ENCODE data around the gene SLC25A3.
A peak's percentile ranks its signal among the peaks of the same experiment; 100 is the strongest.
"Not testable (repeated sequence)": the region's sequence is repeated elsewhere in the genome, so short reads cannot be mapped to it uniquely, and the experiment has no call there.

SLC25A3 gene

GRCh38 chr12:98592825-98593322, 612 bp upstream of the SLC25A3 start:
- Histone ChIP-seq H3K9ac (ENCODE audit: low read depth in 1 of 2, low read length in 2 of 2) (peak overlapping the region; percentile 73 to 89), H3K4me1 (ENCODE audit: control insufficient read depth in 2 of 2, insufficient read depth in 2 of 2, low read length in 2 of 2) (peaks cover 11 to 13% of the 10 kb centered on the region in 2 donors), H3K36me3 (ENCODE audit: control insufficient read depth in 2 of 2, insufficient read depth in 2 of 2, low read length in 2 of 2) (peaks cover 4 to 17% of the 10 kb centered on the region in 2 donors), H3K27me3 (ENCODE audit: control insufficient read depth in 2 of 2, insufficient read depth in 2 of 2, low read length in 2 of 2) (no peaks in the 10 kb centered on the region), H3K27ac (ENCODE audit: low read depth in 2 of 2, low read length in 2 of 2) (peak overlapping the region; percentile 96 to 98), H3K4me3 (ENCODE audit: low read length in 2 of 2) (peak overlapping the region; percentile 77 to 96), H3K9me3 (ENCODE audit: control insufficient read depth in 2 of 2, low read length in 2 of 2) (no peaks in the 10 kb centered on the region)

- Histone ChIP-seq H3K4me1 (ENCODE audit: control insufficient read depth in 2 of 2, insufficient read depth in 2 of 2, low read length in 2 of 2) (peaks cover 11 to 13% of the 10 kb centered on the region in 2 donors), H3K9ac (ENCODE audit: low read depth in 1 of 2, low read length in 2 of 2) (peak overlapping the region; percentile 97 to 98), H3K27ac (ENCODE audit: low read depth in 2 of 2, low read length in 2 of 2) (peak overlapping the region; percentile 96 to 98), H3K36me3 (ENCODE audit: control insufficient read depth in 2 of 2, insufficient read depth in 2 of 2, low read length in 2 of 2) (peaks cover 14 to 27% of the 10 kb centered on the region in 2 donors), H3K9me3 (ENCODE audit: control insufficient read depth in 2 of 2, low read length in 2 of 2) (no peaks in the 10 kb centered on the region), H3K4me3 (ENCODE audit: low read length in 2 of 2) (peak overlapping the region; percentile 96), H3K27me3 (ENCODE audit: control insufficient read depth in 2 of 2, insufficient read depth in 2 of 2, low read length in 2 of 2) (no peaks in the 10 kb centered on the region)
Measured at GRCh38 chr12:98594050-98594835, 757 bp downstream of the SLC25A3 start.

GRCh38 chr12:98595243-98595988, 1.9 kb downstream of the SLC25A3 start:
- H3K27ac ChIP-seq (ENCODE audit: low read depth in 2 of 2, low read length in 2 of 2), result no peak overlapping the region

GRCh38 chr12:98597313-98597712, 3.8 kb downstream of the SLC25A3 start:
- not testable (repeated sequence) for H3K27me3 ChIP-seq (ENCODE audit: control insufficient read depth in 2 of 2, insufficient read depth in 2 of 2, low read length in 2 of 2); H3K9ac ChIP-seq (ENCODE audit: low read depth in 1 of 2, low read length in 2 of 2); H3K9me3 ChIP-seq (ENCODE audit: control insufficient read depth in 2 of 2, low read length in 2 of 2); H3K4me3 ChIP-seq (ENCODE audit: low read length in 2 of 2); H3K27ac ChIP-seq (ENCODE audit: low read depth in 2 of 2, low read length in 2 of 2)
- Histone ChIP-seq H3K4me1 (ENCODE audit: control insufficient read depth in 2 of 2, insufficient read depth in 2 of 2, low read length in 2 of 2) (peaks cover 11 to 13% of the 10 kb centered on the region in 2 donors), H3K36me3 (ENCODE audit: control insufficient read depth in 2 of 2, insufficient read depth in 2 of 2, low read length in 2 of 2) (peaks cover 43 to 55% of the 10 kb centered on the region in 2 donors)

More at GRCh38 chr12:98595243-98595988, 1.9 kb downstream of the SLC25A3 start:
- Histone ChIP-seq H3K4me1 (ENCODE audit: control insufficient read depth in 2 of 2, insufficient read depth in 2 of 2, low read length in 2 of 2) (peaks cover 11 to 13% of the 10 kb centered on the region in 2 donors), H3K9me3 (ENCODE audit: control insufficient read depth in 2 of 2, low read length in 2 of 2) (no peaks in the 10 kb centered on the region), H3K4me3 (ENCODE audit: low read length in 2 of 2) (peak overlapping the region; percentile 96), H3K27me3 (ENCODE audit: control insufficient read depth in 2 of 2, insufficient read depth in 2 of 2, low read length in 2 of 2) (no peaks in the 10 kb centered on the region), H3K9ac (ENCODE audit: low read depth in 1 of 2, low read length in 2 of 2) (peak overlapping the region; percentile 97 to 98), H3K36me3 (ENCODE audit: control insufficient read depth in 2 of 2, insufficient read depth in 2 of 2, low read length in 2 of 2) (peaks cover 24 to 37% of the 10 kb centered on the region in 2 donors)

- no peak overlapping the region for H3K9ac ChIP-seq (ENCODE audit: low read depth in 1 of 2, low read length in 2 of 2)
- no peak overlapping the region for H3K4me3 ChIP-seq (ENCODE audit: low read length in 2 of 2)
- no peak overlapping the region for H3K27ac ChIP-seq (ENCODE audit: low read depth in 2 of 2, low read length in 2 of 2)
- H3K9me3 ChIP-seq (ENCODE audit: control insufficient read depth in 2 of 2, low read length in 2 of 2), result no peaks in the 10 kb centered on the region
- H3K27me3 ChIP-seq (ENCODE audit: control insufficient read depth in 2 of 2, insufficient read depth in 2 of 2, low read length in 2 of 2), result no peaks in the 10 kb centered on the region
- H3K4me1 ChIP-seq (ENCODE audit: control insufficient read depth in 2 of 2, insufficient read depth in 2 of 2, low read length in 2 of 2), result no peaks in the 10 kb centered on the region
- peaks cover 56 to 61% of the 10 kb centered on the region in 2 donors for H3K36me3 ChIP-seq (ENCODE audit: control insufficient read depth in 2 of 2, insufficient read depth in 2 of 2, low read length in 2 of 2)
Measured at GRCh38 chr12:98601924-98602323, 8.4 kb downstream of the SLC25A3 start.

- Histone ChIP-seq H3K9ac (ENCODE audit: low read depth in 1 of 2, low read length in 2 of 2) (no peak overlapping the region), H3K36me3 (ENCODE audit: control insufficient read depth in 2 of 2, insufficient read depth in 2 of 2, low read length in 2 of 2) (peaks cover 23 to 27% of the 10 kb centered on the region in 2 donors), H3K4me1 (ENCODE audit: control insufficient read depth in 2 of 2, insufficient read depth in 2 of 2, low read length in 2 of 2) (no peaks in the 10 kb centered on the region), H3K27ac (ENCODE audit: low read depth in 2 of 2, low read length in 2 of 2) (no peak overlapping the region), H3K27me3 (ENCODE audit: control insufficient read depth in 2 of 2, insufficient read depth in 2 of 2, low read length in 2 of 2) (no peaks in the 10 kb centered on the region), H3K4me3 (ENCODE audit: low read length in 2 of 2) (no peak overlapping the region), H3K9me3 (ENCODE audit: control insufficient read depth in 2 of 2, low read length in 2 of 2) (no peaks in the 10 kb centered on the region)
Measured at GRCh38 chr12:98606359-98606988, 13.0 kb downstream of the SLC25A3 start.

- H3K4me3 ChIP-seq (ENCODE audit: low read length in 2 of 2), result no peak overlapping the region
Measured at GRCh38 chr12:98610596-98610995, 17.1 kb downstream of the SLC25A3 start.

GRCh38 chr12:98612696-98613334, 19.3 kb downstream of the SLC25A3 start:
- H3K27ac ChIP-seq (ENCODE audit: low read depth in 2 of 2, low read length in 2 of 2), result no peak overlapping the region
- H3K9ac ChIP-seq (ENCODE audit: low read depth in 1 of 2, low read length in 2 of 2), result no peak overlapping the region
- no peaks in the 10 kb centered on the region for H3K36me3 ChIP-seq (ENCODE audit: control insufficient read depth in 2 of 2, insufficient read depth in 2 of 2, low read length in 2 of 2)
- H3K4me1 ChIP-seq (ENCODE audit: control insufficient read depth in 2 of 2, insufficient read depth in 2 of 2, low read length in 2 of 2), result no peaks in the 10 kb centered on the region
- no peak overlapping the region for H3K4me3 ChIP-seq (ENCODE audit: low read length in 2 of 2)
- no peaks in the 10 kb centered on the region for H3K27me3 ChIP-seq (ENCODE audit: control insufficient read depth in 2 of 2, insufficient read depth in 2 of 2, low read length in 2 of 2)
- no peaks in the 10 kb centered on the region for H3K9me3 ChIP-seq (ENCODE audit: control insufficient read depth in 2 of 2, low read length in 2 of 2)

More at GRCh38 chr12:98610596-98610995, 17.1 kb downstream of the SLC25A3 start:
- H3K27ac ChIP-seq (ENCODE audit: low read depth in 2 of 2, low read length in 2 of 2), result no peak overlapping the region
- no peak overlapping the region for H3K9ac ChIP-seq (ENCODE audit: low read depth in 1 of 2, low read length in 2 of 2)
- H3K4me1 ChIP-seq (ENCODE audit: control insufficient read depth in 2 of 2, insufficient read depth in 2 of 2, low read length in 2 of 2), result no peaks in the 10 kb centered on the region
- H3K27me3 ChIP-seq (ENCODE audit: control insufficient read depth in 2 of 2, insufficient read depth in 2 of 2, low read length in 2 of 2), result no peaks in the 10 kb centered on the region
- H3K36me3 ChIP-seq (ENCODE audit: control insufficient read depth in 2 of 2, insufficient read depth in 2 of 2, low read length in 2 of 2), result no peaks in the 10 kb centered on the region
- no peaks in the 10 kb centered on the region for H3K9me3 ChIP-seq (ENCODE audit: control insufficient read depth in 2 of 2, low read length in 2 of 2)

GRCh38 chr12:98618952-98619351, 25.5 kb downstream of the SLC25A3 start:
- Histone ChIP-seq H3K4me1 (ENCODE audit: control insufficient read depth in 2 of 2, insufficient read depth in 2 of 2, low read length in 2 of 2) (no peaks in the 10 kb centered on the region), H3K36me3 (ENCODE audit: control insufficient read depth in 2 of 2, insufficient read depth in 2 of 2, low read length in 2 of 2) (no peaks in the 10 kb centered on the region), H3K4me3 (ENCODE audit: low read length in 2 of 2) (no peak overlapping the region), H3K27me3 (ENCODE audit: control insufficient read depth in 2 of 2, insufficient read depth in 2 of 2, low read length in 2 of 2) (no peaks in the 10 kb centered on the region), H3K9ac (ENCODE audit: low read depth in 1 of 2, low read length in 2 of 2) (no peak overlapping the region), H3K9me3 (ENCODE audit: control insufficient read depth in 2 of 2, low read length in 2 of 2) (no peaks in the 10 kb centered on the region), H3K27ac (ENCODE audit: low read depth in 2 of 2, low read length in 2 of 2) (no peak overlapping the region)
